ENCODE measurements around the gene IRF2BP1.
"Not testable (repeated sequence)": the region's sequence is repeated elsewhere in the genome, so short reads cannot be mapped to it uniquely, and the experiment has no call there.

Gene IRF2BP1

GRCh38 chr19:45881082-45881908 is 4.6 kb downstream of the IRF2BP1 start:
- no peak for DNase-seq (ENCODE audit: low spot score)

- DNase-seq (ENCODE audit: low spot score) = no peak
These were observed 6.0 kb downstream of the IRF2BP1 start for GRCh38 chr19:45879971-45880370.

GRCh38 chr19:45879055-45879454 is 6.9 kb downstream of the IRF2BP1 start:
- DNase-seq (ENCODE audit: low spot score) = no peak

- no peak for DNase-seq (ENCODE audit: low spot score)
These were observed 7.7 kb downstream of the IRF2BP1 start for GRCh38 chr19:45878043-45878794.

GRCh38 chr19:45876411-45877197 is 9.3 kb downstream of the IRF2BP1 start:
- DNase-seq (ENCODE audit: low spot score) = peak; percentile 47

GRCh38 chr19:45876161-45876410 is 9.9 kb downstream of the IRF2BP1 start:
- no peak for DNase-seq (ENCODE audit: low spot score)

- DNase-seq (ENCODE audit: low spot score) = no peak
These were observed 11.3 kb downstream of the IRF2BP1 start for GRCh38 chr19:45874620-45874966.

GRCh38 chr19:45873219-45873772 is 12.6 kb downstream of the IRF2BP1 start:
- no peak for DNase-seq (ENCODE audit: low spot score)

- no peak for DNase-seq (ENCODE audit: low spot score)
These were observed 13.6 kb downstream of the IRF2BP1 start for GRCh38 chr19:45872095-45872919.

GRCh38 chr19:45870798-45871197 is 15.1 kb downstream of the IRF2BP1 start:
- DNase-seq (ENCODE audit: low spot score) = no peak

- not testable (repeated sequence) for DNase-seq (ENCODE audit: low spot score)
These were observed 18.7 kb downstream of the IRF2BP1 start for GRCh38 chr19:45867241-45867640.

GRCh38 chr19:45866400-45867176 is 19.4 kb downstream of the IRF2BP1 start:
- DNase-seq (ENCODE audit: low spot score) = no peak

GRCh38 chr19:45865269-45865948 is 20.5 kb downstream of the IRF2BP1 start:
- no peak for DNase-seq (ENCODE audit: low spot score)

GRCh38 chr19:45864629-45865082 is 21.3 kb downstream of the IRF2BP1 start:
- DNase-seq (ENCODE audit: low spot score) = no peak

- DNase-seq (ENCODE audit: low spot score) = peak; percentile 78
These were observed 21.9 kb downstream of the IRF2BP1 start, which contains the start of gene FOXA3 for GRCh38 chr19:45863840-45864628. TSS of gene FOXA3 (plus strand) at chr19:45864326. CDS start at chr19:45864457, 131 bp downstream.

GRCh38 chr19:45863335-45863839 is 22.6 kb downstream of the IRF2BP1 start:
- no peak for DNase-seq (ENCODE audit: low spot score)

- peak; percentile 100 for DNase-seq (ENCODE audit: low spot score)
These were observed 23.2 kb downstream of the IRF2BP1 start, which contains the start of gene SYMPK for GRCh38 chr19:45862564-45863334. TSS of gene SYMPK (minus strand) at chr19:45863147. CDS start at chr19:45854495, 8,652 bp downstream.

- no peak for DNase-seq (ENCODE audit: low spot score)
These were observed 23.7 kb downstream of the IRF2BP1 start for GRCh38 chr19:45862271-45862563.

All from AG20443 (cell line).